ENCODE data around the gene FAM217B.

The FAM217B gene

GRCh38 chr20:59976156-59976782 is 36.1 kb downstream of the FAM217B start:
- no peak for DNase-seq (ENCODE audit: low read depth)

- no peak for DNase-seq (ENCODE audit: low read depth)
Measured at GRCh38 chr20:59977086-59977485, 36.9 kb downstream of the FAM217B start.

- no peak for DNase-seq (ENCODE audit: low read depth)
Measured at GRCh38 chr20:59983076-59983475, 42.9 kb downstream of the FAM217B start.

GRCh38 chr20:59984541-59984940 is 44.4 kb downstream of the FAM217B start:
- DNase-seq (ENCODE audit: low read depth): no peak

GRCh38 chr20:59985164-59985563 is 45.0 kb downstream of the FAM217B start:
- no peak for DNase-seq (ENCODE audit: low read depth)

- no peak for DNase-seq (ENCODE audit: low read depth)
Measured at GRCh38 chr20:59985864-59986263, 45.7 kb downstream of the FAM217B start.

- no peak for DNase-seq (ENCODE audit: low read depth)
Measured at GRCh38 chr20:59987135-59987534, 46.9 kb downstream of the FAM217B start.

- DNase-seq (ENCODE audit: low read depth): no peak
Measured at GRCh38 chr20:59988141-59988540, 48.0 kb downstream of the FAM217B start.

- DNase-seq (ENCODE audit: low read depth): no peak
Measured at GRCh38 chr20:59992526-59993084, 52.4 kb downstream of the FAM217B start.

- DNase-seq (ENCODE audit: low read depth): peak; percentile 31
Measured at GRCh38 chr20:59993736-59994430, 53.7 kb downstream of the FAM217B start.

GRCh38 chr20:59994697-59995122 is 54.5 kb downstream of the FAM217B start:
- DNase-seq (ENCODE audit: low read depth): no peak

GRCh38 chr20:59996108-59996507 is 55.9 kb downstream of the FAM217B start:
- no peak for DNase-seq (ENCODE audit: low read depth)

GRCh38 chr20:59997896-59998295 is 57.7 kb downstream of the FAM217B start:
- DNase-seq (ENCODE audit: low read depth): no peak

Measured in CMK (cell line).